ENCODE data around the gene PHC2. TPM values are rescaled to one million over a fixed set of nuclear protein-coding genes. Genes with fewer than 3 reads are reported as not detected.

Gene PHC2
- total RNA-seq, 1 experiment from 2014 or later, result 176 TPM

GRCh38 chr1:33273961-33274371, 156.9 kb downstream of the PHC2 start (continued):
- TF ChIP-seq CTCF (IDR thresholded peaks at IDR 0.05 in 2 of 3, conservative IDR thresholded peaks at IDR 0.05 in 1 of 3; ENCODE audit: borderline replicate concordance in 1 of 3, insufficient read depth in 1 of 3, low read depth in 2 of 3, low read length in 2 of 3), result no peak
- no peak for TF ChIP-seq SRF (IDR thresholded peaks at IDR 0.05; ENCODE audit: low read depth)

MicroRNAs within 50 kb of the gene (microRNA counts, 767-probe panel; counts per million panel counts)
- microRNA hsa-miR-3605-5p, result not detected

Small RNA genes within 50 kb of the gene (microRNA-seq; reads per million reads assigned to microRNA genes)
- 41.5 reads per million, percentile 52 among the genes with 10 or more reads in this experiment for gene MIR3605 (ENCODE audit: borderline number of aligned reads)

Other genes starting within 250 kb of the PHC2 start
- gene TRIM62, start 249.1 kb downstream of the PHC2 start, total RNA-seq (2021; ENCODE audit: unreplicated experiment), result 6.5 TPM
- gene ZNF362, start 174.6 kb downstream of the PHC2 start, total RNA-seq (2021; ENCODE audit: unreplicated experiment), result 11.1 TPM
- not detected for gene A3GALT2, start 110.0 kb downstream of the PHC2 start, total RNA-seq (2021; ENCODE audit: unreplicated experiment)
- 9.0 TPM for gene ZSCAN20, start 41.5 kb upstream of the PHC2 start, total RNA-seq (2021; ENCODE audit: unreplicated experiment)

All from HCT116 (cell line).